H1 (cell line): ENCODE measurements around the gene SOX6. TPM values are rescaled to one million over a fixed set of nuclear protein-coding genes. Genes with fewer than 3 reads are reported as not detected.
A peak's percentile ranks its signal among the peaks of the same experiment; 100 is the strongest.

Experiments used
- CTCF ChIA-PET: fragments of 300-600 bp; sonication (Branson Sonifier 250); formaldehyde crosslinking; loops from one replicate; lab custom pipeline; 2021; ENCODE audit not compliant: partially characterized antibody; lab: Charles Lee
- POLR2A ChIA-PET: fragments of 300-600 bp; sonication (Branson Sonifier 250); formaldehyde crosslinking; loops from one replicate; lab custom pipeline; 2021; ENCODE audit warnings: inconsistent platforms; ENCODE audit not compliant: partially characterized antibody; lab: Charles Lee
- DNase-seq, 2 experiments: peaks; one replicate each; pipeline versions ENCODE4 v3.0.0 to v3.0.0-alpha.2; 2010 to 2022; ENCODE audit warnings: low spot score in 2 of 2, low read depth in 1 of 2, mixed read lengths in 1 of 2
- FAIRE-seq: peaks from 2 replicates; lab custom pipeline; 2011; peaks lifted over from hg19 to GRCh38; lab: Jason Lieb, UNC
- H2AFZ ChIP-seq: 2 replicates; pipeline ENCODE4 v1.8.1; 2012; ENCODE audit warnings: low read length, inconsistent platforms
- H2AK5ac ChIP-seq: 2 replicates; pipeline ENCODE4 v1.6.1; 2013; ENCODE audit warnings: low read depth, low read length
- H2BK120ac ChIP-seq: replicated peaks from 2 replicates; pipeline ENCODE3; 2013; ENCODE audit warnings: low read depth, low read length, inconsistent platforms
- H2BK12ac ChIP-seq: 2 replicates; pipeline ENCODE4 v1.6.1; 2013; ENCODE audit warnings: low read depth, low read length
- H2BK15ac ChIP-seq: 2 replicates; pipeline ENCODE4 v1.6.1; 2013; ENCODE audit warnings: low read length
- H2BK20ac ChIP-seq: 2 replicates; pipeline ENCODE4 v1.6.1; 2013; ENCODE audit warnings: low read length
- H2BK5ac ChIP-seq: 2 replicates; pipeline ENCODE4 v1.6.1; 2013; ENCODE audit warnings: low read depth, low read length
- H3K14ac ChIP-seq: 2 replicates; pipeline ENCODE4 v1.6.1; 2013; ENCODE audit warnings: inconsistent platforms; ENCODE audit not compliant: insufficient read length
- H3K18ac ChIP-seq: 2 replicates; pipeline ENCODE4 v1.6.1; 2013; ENCODE audit warnings: low read length; ENCODE audit errors: extremely low read depth
- H3K23ac ChIP-seq: 2 replicates; pipeline ENCODE4 v1.6.1; 2013; ENCODE audit warnings: inconsistent platforms; ENCODE audit not compliant: insufficient read length
- H3K23me2 ChIP-seq: 2 replicates; pipeline ENCODE4 v1.6.1; 2013; ENCODE audit warnings: low read depth, low read length
- H3K27ac ChIP-seq: 2 replicates; pipeline ENCODE4 v1.6.1; 2011; ENCODE audit warnings: low read depth, low read length, inconsistent platforms
- H3K27me3 ChIP-seq, 4 experiments: replicated peaks in 1 of 4; 1 replicate in 1 of 4; 2 replicates in 3 of 4; pipeline versions ENCODE4 v1.6.1 to v1.8.1; 2011 to 2013; ENCODE audit warnings: low read length in 3 of 4, mild to moderate bottlenecking in 3 of 4, inconsistent platforms in 2 of 4, mixed read lengths in 2 of 4, moderate library complexity in 1 of 4; ENCODE audit not compliant: control insufficient read depth in 3 of 4, insufficient read depth in 3 of 4; ENCODE audit errors: extremely low read depth in 1 of 4
- H3K36me3 ChIP-seq, 4 experiments: 2 replicates each; pipeline versions ENCODE4 v1.6.1 to v1.8.1; 2011 to 2013; ENCODE audit warnings: mild to moderate bottlenecking in 4 of 4, low read length in 3 of 4, moderate library complexity in 2 of 4, control low read depth in 1 of 4, inconsistent platforms in 1 of 4; ENCODE audit not compliant: insufficient read depth in 4 of 4, control insufficient read depth in 2 of 4
- H3K4ac ChIP-seq: replicated peaks from 2 replicates; pipeline ENCODE3; 2013; ENCODE audit warnings: low read length, low read depth, mixed read lengths, inconsistent platforms; ENCODE audit not compliant: insufficient read length
- H3K4me1 ChIP-seq, 4 experiments: replicated peaks in 1 of 4; 1 replicate in 1 of 4; 2 replicates in 3 of 4; pipeline versions ENCODE4 v1.6.1 to v1.8.1; 2011 to 2013; ENCODE audit warnings: low read length in 3 of 4, inconsistent platforms in 2 of 4, mixed read lengths in 1 of 4; ENCODE audit not compliant: insufficient read depth in 4 of 4, control insufficient read depth in 3 of 4
- H3K4me2 ChIP-seq, 2 experiments: 2 replicates each; pipeline versions ENCODE4 v1.6.1 to v1.8.1; 2011 to 2013; ENCODE audit warnings: low read depth in 2 of 2, low read length in 2 of 2, control low read depth in 1 of 2, inconsistent platforms in 1 of 2, mild to moderate bottlenecking in 1 of 2; ENCODE audit not compliant: insufficient read depth in 1 of 2
- H3K4me3 ChIP-seq, 4 experiments: fragments of 200-600, 300-600 bp in 1 of 4; sonication (generic), shearing (Covaris generic), sonication (Bioruptor Twin) in 1 of 4; 2 replicates each; pipeline versions ENCODE4 v1.5.1 to v1.8.1; 2011 to 2016; ENCODE audit warnings: low read length in 4 of 4, low read depth in 3 of 4, control low read depth in 2 of 4, inconsistent platforms in 2 of 4, mild to moderate bottlenecking in 2 of 4, mixed read lengths in 1 of 4, moderate library complexity in 1 of 4; ENCODE audit not compliant: insufficient read depth in 2 of 4; ENCODE audit errors: extremely low read depth in 1 of 4
- H3K56ac ChIP-seq: replicated peaks from 2 replicates; pipeline ENCODE3; 2013; ENCODE audit warnings: low read depth, mild to moderate bottlenecking, mixed read lengths, low read length, inconsistent platforms; ENCODE audit not compliant: insufficient read length
- H3K79me1 ChIP-seq: 2 replicates; pipeline ENCODE4 v1.6.1; 2013; ENCODE audit warnings: low read depth, low read length, control low read depth
- H3K79me2 ChIP-seq, 2 experiments: 2 replicates each; pipeline versions ENCODE4 v1.6.1 to v1.8.1; 2012 to 2013; ENCODE audit warnings: low read length in 2 of 2, mild to moderate bottlenecking in 2 of 2, inconsistent platforms in 1 of 2; ENCODE audit not compliant: insufficient read depth in 2 of 2, control insufficient read depth in 1 of 2
- H3K9ac ChIP-seq, 4 experiments: replicated peaks in 1 of 4; 1 replicate in 1 of 4; 2 replicates in 3 of 4; pipeline versions ENCODE4 v1.6.1 to v1.8.1; 2011 to 2013; ENCODE audit warnings: low read depth in 3 of 4, low read length in 3 of 4, control low read depth in 2 of 4, mild to moderate bottlenecking in 2 of 4, moderate library complexity in 2 of 4, inconsistent platforms in 1 of 4; ENCODE audit errors: extremely low read depth in 1 of 4
- H3K9me3 ChIP-seq, 2 experiments: 2 replicates each; pipeline versions ENCODE4 v1.6.1 to v1.8.1; 2012 to 2013; ENCODE audit warnings: mild to moderate bottlenecking in 2 of 2, moderate library complexity in 2 of 2, control low read depth in 1 of 2, inconsistent platforms in 1 of 2, low read depth in 1 of 2, low read length in 1 of 2, mixed read lengths in 1 of 2; ENCODE audit not compliant: insufficient read depth in 2 of 2
- H4K20me1 ChIP-seq, 2 experiments: replicated peaks in 1 of 2; 2 replicates each; pipeline versions ENCODE3 to v1.8.1; 2011 to 2013; ENCODE audit warnings: inconsistent platforms in 2 of 2, low read length in 2 of 2, mild to moderate bottlenecking in 1 of 2; ENCODE audit not compliant: insufficient read depth in 2 of 2, control insufficient read depth in 1 of 2
- H4K5ac ChIP-seq: 2 replicates; pipeline ENCODE4 v1.6.1; 2013; ENCODE audit warnings: low read length, low read depth, mixed read lengths, inconsistent platforms; ENCODE audit not compliant: insufficient read length
- H4K8ac ChIP-seq: 2 replicates; pipeline ENCODE4 v1.8.0; 2013; ENCODE audit warnings: mild to moderate bottlenecking, moderate library complexity, low read length, inconsistent platforms; ENCODE audit not compliant: insufficient read depth; ENCODE audit errors: extremely low read depth
- H4K91ac ChIP-seq: replicated peaks from 2 replicates; pipeline ENCODE3; 2013; ENCODE audit warnings: low read length, mixed read lengths, inconsistent platforms; ENCODE audit not compliant: insufficient read length
- BACH1 ChIP-seq: IDR thresholded peaks from 2 replicates; pipeline ENCODE4 v1.6.1; 2012; ENCODE audit warnings: low read length, improper control_type of control experiment
- GABPA ChIP-seq: IDR thresholded peaks from 2 replicates; pipeline ENCODE4 v1.6.1; 2011; ENCODE audit warnings: mild to moderate bottlenecking, low read length, moderate library complexity, borderline replicate concordance; ENCODE audit not compliant: insufficient read depth
- GTF2F1 ChIP-seq: IDR thresholded peaks from 2 replicates; pipeline ENCODE4 v1.6.1; 2012; ENCODE audit warnings: low read depth, low read length, improper control_type of control experiment, borderline replicate concordance
- HDAC2 ChIP-seq, 2 experiments: fragments of 300-600 bp in 1 of 2; sonication (generic) in 1 of 2; IDR thresholded peaks; 2 replicates each; pipeline ENCODE4 v1.6.1; 2011 to 2012; ENCODE audit warnings: low read depth in 2 of 2, low read length in 2 of 2, mild to moderate bottlenecking in 2 of 2, moderate library complexity in 2 of 2, borderline replicate concordance in 1 of 2, inconsistent platforms in 1 of 2
- HDAC6 ChIP-seq: IDR thresholded peaks from one replicate; pipeline ENCODE4 v1.7.1; 2012; ENCODE audit warnings: low read depth, mild to moderate bottlenecking, inconsistent platforms, low read length, moderate library complexity
- KDM1A ChIP-seq: fragments of 200-600, 300-600 bp; sonication (generic); IDR thresholded peaks from 2 replicates; pipeline ENCODE4 v1.7.1; 2016; ENCODE audit warnings: mild to moderate bottlenecking, low read length, borderline replicate concordance
- RAD21 ChIP-seq, 2 experiments: IDR thresholded peaks in 1 of 2; conservative IDR thresholded peaks in 1 of 2; 2 replicates each; pipeline ENCODE4 v1.6.1; 2011; ENCODE audit warnings: low read depth in 2 of 2, low read length in 2 of 2, improper control_type of control experiment in 1 of 2, inconsistent platforms in 1 of 2, mild to moderate bottlenecking in 1 of 2, moderate library complexity in 1 of 2
- RFX5 ChIP-seq: IDR thresholded peaks from 2 replicates; pipeline ENCODE4 v1.6.1; 2011; ENCODE audit warnings: low read depth, low read length, improper control_type of control experiment, borderline replicate concordance
- RXRA ChIP-seq: IDR thresholded peaks from 2 replicates; pipeline ENCODE4 v1.6.1; 2011; ENCODE audit warnings: low read depth, mild to moderate bottlenecking, low read length, moderate library complexity; ENCODE audit not compliant: insufficient read depth
- TAF1 ChIP-seq: IDR thresholded peaks from 2 replicates; pipeline ENCODE4 v1.6.1; 2011; ENCODE audit warnings: mild to moderate bottlenecking, low read depth, low read length
- TCF12 ChIP-seq: IDR thresholded peaks from 2 replicates; pipeline ENCODE4 v1.6.1; 2011; ENCODE audit warnings: low read depth, mild to moderate bottlenecking, low read length
- WGBS, 2 experiments: shearing (Covaris generic) in 1 of 2; methylation state at CpG; one replicate each; pipeline versions ENCODE4 v1.1.6 to v1.1.7; 2013 to 2015; ENCODE audit warnings: low lambda C conversion rate in 2 of 2, mixed read lengths in 2 of 2, inconsistent platforms in 1 of 2, low coverage in 1 of 2, missing lambda C conversion rate in 1 of 2; ENCODE audit not compliant: insufficient replicate concordance in 2 of 2, insufficient coverage in 1 of 2, insufficient read length in 1 of 2; ENCODE audit errors: extremely low coverage in 1 of 2, missing lambda C conversion rate in 1 of 2; 5-methylcytosine and 5-hydroxymethylcytosine counted together
- polyA plus RNA-seq, 7 experiments: library from polyadenylated mRNA; depleted of rRNA in 3 of 7; stranded (reverse) in 5 of 7; unstranded in 2 of 7; fragments of >200 nt in 5 of 7; fragments of 200-250 nt in 2 of 7; gene quantifications; 1 replicate in 5 of 7; 2 replicates in 1 of 7; 4 replicates in 1 of 7; pipeline versions ENCODE4 v1.2.1 to v1.2.3, GENCODE V29; 2011 to 2013; ENCODE audit warnings: missing spikeins in 2 of 7, mixed read lengths in 2 of 7
- total RNA-seq: library from RNA; stranded (reverse); fragmentation: NEBNext Ultra II Directional; extraction: Animal tissue kit (Norgen Biotek cat#: 25700); gene quantifications from 2 replicates; pipeline ENCODE4 v1.2.1, GENCODE V29; 2021
- TF ChIP-seq, protein P1 (sequence below): IDR thresholded peaks from 2 replicates; pipeline ENCODE4 v1.6.1; 2012; ENCODE audit warnings: low read length, inconsistent platforms

SOX6 gene
- total and polyA plus RNA-seq, 2 of the 8 experiments (the other 6 are each of a cell fraction or from before 2014, with no cell fraction given) = 0.09 TPM; not detected in 1

DNA sequence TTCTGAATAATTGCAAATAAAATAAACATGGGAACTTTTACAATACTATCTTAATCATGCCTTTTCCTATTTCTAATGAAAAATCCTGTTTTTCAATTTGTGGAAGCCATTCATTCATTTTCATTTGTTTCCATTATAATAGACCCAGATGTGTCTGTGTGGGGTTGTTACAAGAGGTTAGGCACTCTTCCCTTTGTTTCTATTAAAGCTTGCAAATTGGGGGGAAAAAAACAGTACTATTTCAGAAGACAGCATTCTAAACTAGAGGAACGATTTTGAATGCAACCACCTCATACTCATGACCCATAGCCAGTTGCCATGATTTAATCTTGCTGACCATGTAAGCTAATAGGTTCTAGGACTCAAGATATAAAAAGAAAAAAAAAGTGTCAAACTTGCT lies 175.5 kb downstream of the SOX6 start:
- no peak overlapping the region for H3K9ac ChIP-seq
- H4K91ac ChIP-seq = no peak overlapping the region
- WGBS, 2 experiments = 0% methylated on average over 1 of the region's 1 CpG; no CpG with 5 or more reads in 1 of the 2 experiments
- no peaks in the 10 kb centered on the region for H3K36me3 ChIP-seq
- POLR2A ChIA-PET = interaction anchor here (1.0 kb wide), 1 partner anchor 11 kb away, joined by 3 read pairs; no protein-coding TSS in a partner anchor
- DNase-seq (no peak), FAIRE-seq (no peak)
- no peak overlapping the region for H3K4ac ChIP-seq
- no peak overlapping the region for H2BK120ac ChIP-seq
- no peak overlapping the region for H2BK20ac ChIP-seq
- no peak overlapping the region for H3K56ac ChIP-seq
- no peaks in the 10 kb centered on the region for H3K9me3 ChIP-seq
- CTCF ChIA-PET = no interaction called here
- no peak overlapping the region for H2AFZ ChIP-seq
- no peak overlapping the region for H3K14ac ChIP-seq
- H3K4me1 ChIP-seq = peaks cover 0 to 5% (median 1%) of the 10 kb centered on the region in 4 experiments; a peak in 3 of 7 replicates
- no peaks in the 10 kb centered on the region; the same call in 1 of the 2 replicates for H3K23me2 ChIP-seq
- no peak overlapping the region for H4K8ac ChIP-seq
- H4K20me1 ChIP-seq = no peaks in the 10 kb centered on the region
- peak overlapping the region; percentile 43 to 55; a peak in 3 of 4 replicates for H3K4me2 ChIP-seq
- no peaks in the 10 kb centered on the region for H3K79me2 ChIP-seq
- H2BK5ac ChIP-seq = no peak overlapping the region
- no peak overlapping the region for H2BK15ac ChIP-seq
- no peak overlapping the region for H3K18ac ChIP-seq
- no peak overlapping the region for H2BK12ac ChIP-seq
- no peak overlapping the region for H2AK5ac ChIP-seq
- no peaks in the 10 kb centered on the region for H3K79me1 ChIP-seq
- H3K27me3 ChIP-seq = no peaks in the 10 kb centered on the region
- no peak overlapping the region for H3K27ac ChIP-seq
- H3K23ac ChIP-seq = no peak overlapping the region
- H4K5ac ChIP-seq = peak overlapping the region; percentile 80
- peak overlapping the region in 1 of 4 experiments; percentile 46; a peak in 2 of 8 replicates for H3K4me3 ChIP-seq
- no peak for TF ChIP-seq HDAC2 (IDR thresholded peaks at IDR 0.05; ENCODE audit: borderline replicate concordance in 1 of 2, low read depth in 2 of 2, low read length in 2 of 2)
- no peak for TF ChIP-seq RAD21 (IDR thresholded peaks at IDR 0.05 in 1 of 2, conservative IDR thresholded peaks at IDR 0.05 in 1 of 2; ENCODE audit: low read depth in 2 of 2, low read length in 2 of 2)
- TF ChIP-seq GTF2F1 = no peak
- TF ChIP-seq KDM1A = no peak
- TF ChIP-seq GABPA = no peak
- TF ChIP-seq BACH1 = no peak
- no peak for TF ChIP-seq TAF1
- TF ChIP-seq RFX5 = no peak
- TF ChIP-seq RXRA = no peak
- no peak for TF ChIP-seq TCF12
- no peak for TF ChIP-seq HDAC6
- TF ChIP-seq, protein P1, sequence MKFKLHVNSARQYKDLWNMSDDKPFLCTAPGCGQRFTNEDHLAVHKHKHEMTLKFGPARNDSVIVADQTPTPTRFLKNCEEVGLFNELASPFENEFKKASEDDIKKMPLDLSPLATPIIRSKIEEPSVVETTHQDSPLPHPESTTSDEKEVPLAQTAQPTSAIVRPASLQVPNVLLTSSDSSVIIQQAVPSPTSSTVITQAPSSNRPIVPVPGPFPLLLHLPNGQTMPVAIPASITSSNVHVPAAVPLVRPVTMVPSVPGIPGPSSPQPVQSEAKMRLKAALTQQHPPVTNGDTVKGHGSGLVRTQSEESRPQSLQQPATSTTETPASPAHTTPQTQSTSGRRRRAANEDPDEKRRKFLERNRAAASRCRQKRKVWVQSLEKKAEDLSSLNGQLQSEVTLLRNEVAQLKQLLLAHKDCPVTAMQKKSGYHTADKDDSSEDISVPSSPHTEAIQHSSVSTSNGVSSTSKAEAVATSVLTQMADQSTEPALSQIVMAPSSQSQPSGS = no peak
